K562 (cell line): ENCODE data around the gene DCST1. TPM values are rescaled to one million over a fixed set of nuclear protein-coding genes. Genes with fewer than 3 reads are reported as not detected.
A peak's percentile ranks its signal among the peaks of the same experiment; 100 is the strongest.

ENCODE experiments used
- EGR1 ChIP-seq: fragments of 450-650 bp; conservative IDR thresholded peaks from 2 replicates; pipeline ENCODE4 v1.6.1; 2017; ENCODE audit warnings: mild to moderate bottlenecking
- ELF1 ChIP-seq: fragments of 200-800 bp; sonication (Bioruptor generic); IDR thresholded peaks from 2 replicates; pipeline ENCODE4 v1.6.1; 2016; ENCODE audit warnings: missing genetic modification characterization, missing compliant biosample characterization
- ERF ChIP-seq: fragments of 450-650 bp; formaldehyde crosslinking; IDR thresholded peaks from 2 replicates; pipeline ENCODE4 v1.4.0; 2020; ENCODE audit warnings: mild to moderate bottlenecking, mixed read lengths
- ESRRA ChIP-seq: fragments of 450-650 bp; IDR thresholded peaks from 2 replicates; pipeline ENCODE4 v1.6.1; 2014; ENCODE audit warnings: low read depth, mild to moderate bottlenecking, moderate library complexity, borderline replicate concordance
- GTF2A2 ChIP-seq: IDR thresholded peaks from 2 replicates; pipeline ENCODE4 v1.6.1; 2016; ENCODE audit warnings: mild to moderate bottlenecking, missing genetic modification characterization, missing compliant biosample characterization
- ILF3 ChIP-seq: fragments of 450-650 bp; IDR thresholded peaks from 2 replicates; pipeline ENCODE4 v1.6.1; 2018; ENCODE audit warnings: antibody characterized with exemption, mild to moderate bottlenecking, moderate library complexity, borderline replicate concordance
- IRF2 ChIP-seq: sonication (generic); formaldehyde crosslinking; IDR thresholded peaks from 2 replicates; pipeline ENCODE4 v1.8.1; 2022; ENCODE audit warnings: mild to moderate bottlenecking, missing genetic modification reagents
- NR4A1 ChIP-seq, 2 experiments: fragments of 250-450 bp in 1 of 2; fragments of 450-650 bp in 1 of 2; sonication (Bioruptor Pico) in 1 of 2; IDR thresholded peaks; 2 replicates each; pipeline versions ENCODE4 v1.4.0 to v1.6.1; 2016 to 2020; ENCODE audit warnings: mild to moderate bottlenecking in 2 of 2, missing compliant biosample characterization in 1 of 2, missing genetic modification characterization in 1 of 2, moderate library complexity in 1 of 2
- OTX1 ChIP-seq: fragments of 450-650 bp; formaldehyde crosslinking; IDR thresholded peaks from 2 replicates; pipeline ENCODE4 v1.4.0; 2022; ENCODE audit warnings: mild to moderate bottlenecking
- REST ChIP-seq, 2 experiments: fragments of 450-650 bp; formaldehyde crosslinking in 1 of 2; IDR thresholded peaks; 2 replicates each; pipeline versions ENCODE4 v1.4.0 to v1.6.1; 2014 to 2020; ENCODE audit warnings: mild to moderate bottlenecking in 2 of 2, borderline replicate concordance in 1 of 2, low read depth in 1 of 2
- SUPT5H ChIP-seq: fragments of 450-650 bp; IDR thresholded peaks from 2 replicates; pipeline ENCODE4 v1.6.1; 2016
- TCF3 ChIP-seq: sonication (generic); formaldehyde crosslinking; IDR thresholded peaks from 2 replicates; pipeline ENCODE4 v1.4.0; 2020; ENCODE audit warnings: mild to moderate bottlenecking, missing genetic modification reagents
- TCFL5 ChIP-seq: fragments of 250-450 bp; sonication (Bioruptor Pico); conservative IDR thresholded peaks from 2 replicates; pipeline ENCODE4 v1.6.1; 2021; ENCODE audit warnings: mild to moderate bottlenecking, moderate library complexity, matching md5 sums
- TEAD1 ChIP-seq, 2 experiments: fragments of 450-650 bp in 1 of 2; sonication (generic) in 1 of 2; formaldehyde crosslinking; IDR thresholded peaks; 2 replicates each; pipeline versions ENCODE4 v1.4.0 to v1.8.0; 2020 to 2022; ENCODE audit warnings: mild to moderate bottlenecking in 2 of 2, missing genetic modification reagents in 1 of 2
- ZNF436 ChIP-seq: fragments of 250-450, 450-650 bp; sonication (Bioruptor Pico); formaldehyde crosslinking; IDR thresholded peaks from 2 replicates; pipeline ENCODE4 v1.7.0; 2020; ENCODE audit warnings: mild to moderate bottlenecking
- ZNF512 ChIP-seq: IDR thresholded peaks from 2 replicates; pipeline ENCODE4 v1.6.1; 2016; ENCODE audit warnings: missing genetic modification characterization, missing compliant biosample characterization
- ZNF764 ChIP-seq: fragments of 250-450 bp; sonication (Bioruptor Pico); IDR thresholded peaks from 2 replicates; pipeline ENCODE4 v1.4.0; 2020; ENCODE audit warnings: low read depth, mild to moderate bottlenecking, moderate library complexity
- polyA plus RNA-seq, 8 experiments: library from polyadenylated mRNA; depleted of rRNA in 4 of 8; stranded (reverse) in 5 of 8; unstranded in 3 of 8; fragments of >200 nt; fragmentation: Nextera tagmentation in 2 of 8; fragmentation: Illumina TruSeq in 1 of 8; extraction: Ambion mirVana in 2 of 8; extraction: Trizol in 1 of 8; gene quantifications; 2 replicates each; pipeline versions ENCODE4 v1.2.1 to v1.2.3, GENCODE V29; 2011 to 2014; ENCODE audit warnings: inconsistent platforms in 1 of 8, missing spikeins in 1 of 8
- total RNA-seq, 7 experiments: library from RNA; depleted of rRNA in 6 of 7; stranded (reverse); fragments of >200 nt in 6 of 7; fragmentation: Illumina TruSeq in 2 of 7; extraction: Trizol in 2 of 7; gene quantifications; 2 replicates each; pipeline versions ENCODE4 v1.2.1 to v1.2.3, GENCODE V29; 2011 to 2021; ENCODE audit warnings: low replicate concordance in 1 of 7

The DCST1 gene
- total and polyA plus RNA-seq, 9 of the 15 experiments (the other 6 are each of a cell fraction or from before 2014, with no cell fraction given): not detected

GRCh38 chr1:155049651-155050559, 16.3 kb downstream of the DCST1 start (continued):
- TF ChIP-seq REST (IDR thresholded peaks at IDR 0.05; ENCODE audit: borderline replicate concordance) (no peak), REST (CRISPR knock-in tag; IDR thresholded peaks at IDR 0.05; ENCODE audit: low read depth) (no peak), ELF1 (0 out of 2 replicates have a peak, but pooled peaks have one; percentile 12), ESRRA (no peak), ZNF436 (CRISPR knock-in tag) (no peak), TCF3 (CRISPR knock-in tag) (no peak), ERF (CRISPR knock-in tag) (peak; percentile 33; the same call in 1 of the 2 replicates), EGR1 (no peak), ILF3 (no peak), GTF2A2 (tag) (0 out of 2 replicates have a peak, but pooled peaks have one; percentile 15), TEAD1 (CRISPR knock-in tag; IDR thresholded peaks at IDR 0.05) (0 out of 4 replicates have a peak, but pooled peaks of 1 of the 2 experiments have one; percentile 18), SUPT5H (no peak), NR4A1 (CRISPR knock-in tag; IDR thresholded peaks at IDR 0.05) (peak; percentile 55; the same call in 1 of the 2 replicates), NR4A1 (tag; IDR thresholded peaks at IDR 0.05) (peak; percentile 72; the same call in 1 of the 2 replicates), ZNF512 (tag) (no peak), ZNF764 (CRISPR knock-in tag) (0 out of 2 replicates have a peak, but pooled peaks have one; percentile 54), IRF2 (no peak), TCFL5 (CRISPR knock-in tag) (0 out of 2 replicates have a peak, but pooled peaks have one; percentile 41), OTX1 (CRISPR knock-in tag) (0 out of 2 replicates have a peak, but pooled peaks have one; percentile 48)
